HepG2 (cell line): ENCODE measurements around the gene TMEM198. TPM values are rescaled to one million over a fixed set of nuclear protein-coding genes. Genes with fewer than 3 reads are reported as not detected.

Source experiments
- DPF2 ChIP-seq: sonication (generic); formaldehyde crosslinking; IDR thresholded peaks from 2 replicates; pipeline ENCODE4 v1.4.0; 2020; ENCODE audit warnings: mild to moderate bottlenecking, low read depth, missing genetic modification reagents, borderline replicate concordance
- E2F1 ChIP-seq: sonication (generic); formaldehyde crosslinking; IDR thresholded peaks from 2 replicates; pipeline ENCODE4 v1.5.0; 2020; ENCODE audit warnings: missing genetic modification reagents
- GTF3A ChIP-seq: sonication (generic); formaldehyde crosslinking; conservative IDR thresholded peaks from 2 replicates; pipeline ENCODE4 v1.4.0; 2020; ENCODE audit warnings: mild to moderate bottlenecking, missing genetic modification reagents
- HNRNPUL1 ChIP-seq: fragments of 200-400 bp; formaldehyde crosslinking; IDR thresholded peaks from 2 replicates; pipeline ENCODE4 v1.6.1; 2017; ENCODE audit warnings: low read depth, mild to moderate bottlenecking, low read length, moderate library complexity
- HOXD1 ChIP-seq: sonication (generic); formaldehyde crosslinking; IDR thresholded peaks from 2 replicates; pipeline ENCODE4 v1.5.0; 2020; ENCODE audit warnings: missing genetic modification reagents
- KDM1A ChIP-seq: IDR thresholded peaks from 2 replicates; pipeline ENCODE4 v1.6.1; 2016; ENCODE audit warnings: missing compliant biosample characterization
- RBAK ChIP-seq: sonication (generic); formaldehyde crosslinking; IDR thresholded peaks from 2 replicates; pipeline ENCODE4 v1.5.1; 2020; ENCODE audit warnings: mild to moderate bottlenecking, missing genetic modification reagents
- REL ChIP-seq: sonication (generic); formaldehyde crosslinking; conservative IDR thresholded peaks from 2 replicates; pipeline ENCODE4 v1.8.0; 2022; ENCODE audit warnings: mild to moderate bottlenecking, missing genetic modification reagents, moderate library complexity
- TERF1 ChIP-seq: sonication (generic); formaldehyde crosslinking; IDR thresholded peaks from 2 replicates; pipeline ENCODE4 v1.8.0; 2022; ENCODE audit warnings: mild to moderate bottlenecking, missing genetic modification reagents, moderate library complexity
- XBP1 ChIP-seq: sonication (generic); formaldehyde crosslinking; IDR thresholded peaks from 2 replicates; pipeline ENCODE4 v1.5.0; 2020; ENCODE audit warnings: missing genetic modification reagents
- ZNF142 ChIP-seq: sonication (generic); formaldehyde crosslinking; IDR thresholded peaks from 2 replicates; pipeline ENCODE4 v1.4.0; 2020; ENCODE audit warnings: missing genetic modification reagents
- ZNF160 ChIP-seq: sonication (generic); formaldehyde crosslinking; IDR thresholded peaks from 2 replicates; pipeline ENCODE4 v1.8.0; 2022; ENCODE audit warnings: mild to moderate bottlenecking, inconsistent platforms, missing genetic modification reagents
- ZNF180 ChIP-seq: sonication (generic); formaldehyde crosslinking; IDR thresholded peaks from 2 replicates; pipeline ENCODE4 v1.4.0; 2020; ENCODE audit warnings: low read depth, missing genetic modification reagents, borderline replicate concordance
- ZNF333 ChIP-seq: sonication (generic); formaldehyde crosslinking; IDR thresholded peaks from 2 replicates; pipeline ENCODE4 v1.4.0; 2020; ENCODE audit warnings: mild to moderate bottlenecking, missing genetic modification reagents, borderline replicate concordance
- ZNF34 ChIP-seq: sonication (generic); formaldehyde crosslinking; IDR thresholded peaks from 2 replicates; pipeline ENCODE4 v1.4.0; 2020; ENCODE audit warnings: mild to moderate bottlenecking, missing genetic modification reagents, borderline replicate concordance
- ZNF431 ChIP-seq: sonication (generic); formaldehyde crosslinking; IDR thresholded peaks from 2 replicates; pipeline ENCODE4 v1.9.0; 2022; ENCODE audit warnings: missing genetic modification reagents, low read depth, mild to moderate bottlenecking, borderline replicate concordance
- ZNF567 ChIP-seq: sonication (generic); formaldehyde crosslinking; IDR thresholded peaks from 2 replicates; pipeline ENCODE4 v1.8.1; 2023; ENCODE audit warnings: mild to moderate bottlenecking, missing genetic modification reagents, borderline replicate concordance
- ZNF570 ChIP-seq: sonication (generic); formaldehyde crosslinking; IDR thresholded peaks from 2 replicates; pipeline ENCODE4 v1.4.0; 2020; ENCODE audit warnings: mild to moderate bottlenecking, missing genetic modification reagents, borderline replicate concordance
- ZSCAN29 ChIP-seq: sonication (generic); formaldehyde crosslinking; conservative IDR thresholded peaks from 2 replicates; pipeline ENCODE4 v1.4.0; 2020; ENCODE audit warnings: mild to moderate bottlenecking, missing genetic modification reagents
- polyA plus RNA-seq, 8 experiments: library from polyadenylated mRNA; depleted of rRNA in 3 of 8; stranded (reverse) in 7 of 8; unstranded in 1 of 8; fragments of >200 nt; fragmentation: Illumina TruSeq in 4 of 8; extraction: Trizol in 4 of 8; gene quantifications; 2 replicates each; pipeline versions ENCODE4 v1.2.1 to v1.2.3, GENCODE V29; 2011 to 2016; ENCODE audit warnings: low read depth in 4 of 8, missing spikeins in 1 of 8, mixed read lengths in 1 of 8; ENCODE audit not compliant: insufficient read depth in 1 of 8
- total RNA-seq, 5 experiments: library from RNA; depleted of rRNA; stranded (reverse); fragments of >200 nt; fragmentation: Illumina TruSeq; extraction: Trizol; gene quantifications; 2 replicates each; pipeline ENCODE4 v1.2.3, GENCODE V29; 2016; ENCODE audit warnings: low read depth in 1 of 5
- TF ChIP-seq, protein P1 (sequence below): sonication (generic); formaldehyde crosslinking; IDR thresholded peaks from 2 replicates; pipeline ENCODE4 v1.4.0; 2020; ENCODE audit warnings: missing genetic modification reagents

TMEM198 gene
- total and polyA plus RNA-seq, 2 of the 13 experiments (the other 11 are each of a cell fraction or from before 2014, with no cell fraction given): 17.3 to 23.5 TPM

GRCh38 chr2:219572237-219573001 lies 28.6 kb downstream of the TMEM198 start, which contains the start of gene INHA (continued):
- 0 out of 2 replicates have a peak, but pooled peaks have one; percentile 71 for TF ChIP-seq TERF1
- 0 out of 2 replicates have a peak, but pooled peaks have one; percentile 21 for TF ChIP-seq RBAK
- TF ChIP-seq HOXD1: peak; percentile 60; the same call in 1 of the 2 replicates
- TF ChIP-seq KDM1A: no peak
- 0 out of 2 replicates have a peak, but pooled peaks have one; percentile 18 for TF ChIP-seq ZNF142
- TF ChIP-seq ZNF160 (CRISPR knock-in tag): no peak; the same call in 1 of the 2 replicates
- no peak for TF ChIP-seq REL (CRISPR knock-in tag)
- TF ChIP-seq ZNF570 (CRISPR knock-in tag): 0 out of 2 replicates have a peak, but pooled peaks have one; percentile 8
- 0 out of 2 replicates have a peak, but pooled peaks have one; percentile 6 for TF ChIP-seq ZNF431
- 0 out of 2 replicates have a peak, but pooled peaks have one; percentile 8 for TF ChIP-seq DPF2 (CRISPR knock-in tag)
- TF ChIP-seq ZNF180 (CRISPR knock-in tag): no peak
- TF ChIP-seq ZNF34 (CRISPR knock-in tag): no peak
- TF ChIP-seq GTF3A (CRISPR knock-in tag): 0 out of 2 replicates have a peak, but pooled peaks have one; percentile 76
- TF ChIP-seq XBP1 (CRISPR knock-in tag): 0 out of 2 replicates have a peak, but pooled peaks have one; percentile 47
- TF ChIP-seq, protein P1, sequence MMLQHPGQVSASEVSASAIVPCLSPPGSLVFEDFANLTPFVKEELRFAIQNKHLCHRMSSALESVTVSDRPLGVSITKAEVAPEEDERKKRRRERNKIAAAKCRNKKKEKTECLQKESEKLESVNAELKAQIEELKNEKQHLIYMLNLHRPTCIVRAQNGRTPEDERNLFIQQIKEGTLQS (CRISPR knock-in tag): no peak
- no peak for TF ChIP-seq ZNF333 (CRISPR knock-in tag)
- 0 out of 2 replicates have a peak, but pooled peaks have one; percentile 26 for TF ChIP-seq E2F1
- TF ChIP-seq ZSCAN29 (CRISPR knock-in tag): 0 out of 2 replicates have a peak, but pooled peaks have one; percentile 3
- TF ChIP-seq ZNF567 (CRISPR knock-in tag): 0 out of 2 replicates have a peak, but pooled peaks have one; percentile 46
- no peak for TF ChIP-seq HNRNPUL1
